HG02943 (cell line): Measurements from ENCODE around the gene CYB561D1.

Experiments
- ATAC-seq: cut with Tn5 transposase; IDR thresholded peaks from one replicate; pipeline ENCODE4 v1.9.1; 2021; ENCODE audit warnings: mild to moderate bottlenecking, low read depth, moderate library complexity; ENCODE audit not compliant: unreplicated experiment

CYB561D1 gene

GRCh38 chr1:109527846-109528695 is 34.2 kb downstream of the CYB561D1 start:
- no peak for ATAC-seq

DNA sequence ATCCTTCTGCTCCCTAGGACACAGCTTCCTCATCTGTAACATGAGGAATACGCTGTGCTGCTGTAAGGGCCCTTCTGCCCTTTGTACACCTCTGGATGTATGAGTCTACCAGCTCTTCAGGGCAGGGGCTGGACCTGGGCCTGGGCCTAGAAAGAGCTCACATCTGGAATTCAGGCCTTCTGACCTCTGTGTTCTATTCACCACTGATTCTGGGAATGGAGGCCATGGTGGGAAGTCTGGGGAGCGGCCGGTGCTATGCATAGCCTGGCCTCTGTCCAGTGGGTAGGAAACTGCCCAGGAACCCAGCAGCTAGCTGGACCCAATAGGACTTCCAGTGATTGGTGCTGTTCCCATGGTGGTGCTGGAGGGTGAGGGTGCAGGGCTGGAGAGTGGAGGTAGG is 34.8 kb downstream of the CYB561D1 start:
- no peak for ATAC-seq

DNA sequence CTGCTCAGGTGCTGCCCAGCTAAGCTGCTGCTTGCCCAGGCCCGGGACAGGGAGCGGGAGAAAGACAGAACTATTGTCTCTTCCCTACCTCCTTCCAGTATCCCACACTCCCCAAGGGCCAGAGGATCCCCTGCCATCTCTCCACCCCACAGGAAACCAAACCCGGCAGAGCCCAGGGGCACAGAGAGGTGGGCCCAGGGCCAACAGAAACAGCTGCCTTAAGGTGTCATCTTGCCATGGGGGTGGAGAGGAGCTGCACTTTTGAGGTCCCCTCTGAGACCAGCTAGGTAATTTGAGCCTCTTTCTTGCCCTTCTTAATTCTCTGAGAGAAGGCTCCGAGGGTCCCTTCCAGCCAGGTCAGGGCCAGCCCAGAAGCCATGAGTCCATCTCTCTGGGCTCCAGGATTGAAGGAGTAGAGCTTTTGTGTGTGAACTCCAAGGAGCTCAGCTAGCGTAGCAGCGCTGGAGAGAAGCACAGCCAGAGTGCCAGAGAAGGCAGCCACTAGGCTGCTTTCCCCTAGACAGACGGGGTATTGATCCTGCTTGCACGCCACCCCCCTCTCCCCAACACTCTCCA is 36.1 kb downstream of the CYB561D1 start:
- ATAC-seq, result no peak

DNA sequence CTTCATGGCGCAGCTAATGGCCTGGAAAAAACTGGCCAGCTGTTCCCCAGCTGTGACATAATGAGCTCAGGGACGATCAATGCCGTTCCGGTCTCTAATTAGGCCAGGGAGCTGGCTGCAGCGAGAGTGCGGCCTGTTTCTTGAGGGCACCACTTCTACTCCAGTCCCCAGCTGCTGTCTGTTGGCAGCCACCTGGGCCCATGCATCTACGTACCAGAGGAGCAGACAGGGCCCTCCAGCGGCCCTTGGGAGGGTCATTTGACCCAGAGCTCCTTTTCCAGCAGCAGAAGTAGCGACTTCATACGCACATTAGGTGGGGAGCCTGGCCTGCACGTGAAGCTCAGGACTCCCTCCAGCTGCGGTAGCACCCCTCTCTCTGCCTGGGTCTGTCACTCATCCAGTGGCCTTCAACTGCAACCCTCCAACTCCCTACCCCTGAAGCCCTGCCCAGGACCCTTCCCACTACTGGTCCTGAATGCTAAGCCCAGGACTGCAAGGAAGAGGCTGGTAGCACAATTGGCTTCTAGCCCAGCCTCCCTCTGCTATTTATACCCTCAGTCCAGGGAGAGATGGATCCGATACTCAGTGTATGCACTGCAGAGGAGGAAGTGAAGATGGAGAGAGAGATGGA is 36.7 kb downstream of the CYB561D1 start:
- ATAC-seq, result no peak

DNA sequence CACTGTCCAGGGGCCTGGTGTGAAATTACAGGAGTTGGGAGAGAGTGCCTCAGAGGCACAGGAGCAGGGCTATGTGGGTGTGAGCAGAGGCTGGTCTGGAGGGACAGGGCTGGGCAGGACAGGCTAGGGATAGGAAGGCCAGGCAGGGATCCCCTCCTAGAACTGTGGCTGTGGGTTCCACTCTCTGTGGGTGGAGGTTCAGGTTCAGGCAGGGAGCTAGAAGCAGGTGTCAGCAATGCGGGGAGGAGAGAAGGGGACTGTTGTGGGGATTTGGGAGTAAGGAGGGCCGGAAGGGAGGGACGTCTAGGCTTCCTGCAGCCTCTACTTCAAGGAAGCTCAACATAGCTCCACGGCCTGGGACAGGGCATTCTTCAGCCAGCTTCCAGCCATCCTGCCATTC is 37.5 kb downstream of the CYB561D1 start:
- no peak for ATAC-seq

GRCh38 chr1:109531826-109532364 is 38.0 kb downstream of the CYB561D1 start:
- ATAC-seq, result no peak

GRCh38 chr1:109532365-109533136 is 38.7 kb downstream of the CYB561D1 start:
- no peak for ATAC-seq

DNA sequence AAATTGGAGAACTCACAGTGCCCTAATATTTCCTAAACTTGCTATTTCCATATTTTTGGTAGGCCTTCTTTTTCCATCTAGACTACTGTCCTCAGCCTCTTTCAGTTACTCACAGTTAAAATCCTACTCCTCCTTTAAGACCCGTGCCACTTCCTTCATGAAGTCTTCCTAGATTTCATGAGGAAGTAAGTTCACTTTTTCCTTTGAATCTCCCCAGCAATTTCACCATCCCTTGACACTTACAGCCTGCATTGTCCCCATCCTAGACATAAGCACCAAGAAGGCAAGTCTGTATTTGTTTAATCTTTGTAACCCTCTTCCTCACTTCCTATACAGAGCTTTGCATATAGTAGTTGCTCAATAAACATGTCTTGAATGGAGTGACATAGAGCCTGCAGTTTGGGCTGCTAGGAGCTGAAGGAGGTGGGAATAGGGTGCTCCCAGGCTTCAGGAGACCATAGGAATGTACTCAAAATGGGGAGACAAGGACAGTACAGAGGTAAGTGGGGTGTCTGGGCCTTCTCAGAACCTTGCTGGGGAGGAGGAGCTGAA is 40.5 kb downstream of the CYB561D1 start:
- no peak for ATAC-seq

GRCh38 chr1:109535481-109535880 is 41.6 kb downstream of the CYB561D1 start:
- ATAC-seq, result no peak

DNA sequence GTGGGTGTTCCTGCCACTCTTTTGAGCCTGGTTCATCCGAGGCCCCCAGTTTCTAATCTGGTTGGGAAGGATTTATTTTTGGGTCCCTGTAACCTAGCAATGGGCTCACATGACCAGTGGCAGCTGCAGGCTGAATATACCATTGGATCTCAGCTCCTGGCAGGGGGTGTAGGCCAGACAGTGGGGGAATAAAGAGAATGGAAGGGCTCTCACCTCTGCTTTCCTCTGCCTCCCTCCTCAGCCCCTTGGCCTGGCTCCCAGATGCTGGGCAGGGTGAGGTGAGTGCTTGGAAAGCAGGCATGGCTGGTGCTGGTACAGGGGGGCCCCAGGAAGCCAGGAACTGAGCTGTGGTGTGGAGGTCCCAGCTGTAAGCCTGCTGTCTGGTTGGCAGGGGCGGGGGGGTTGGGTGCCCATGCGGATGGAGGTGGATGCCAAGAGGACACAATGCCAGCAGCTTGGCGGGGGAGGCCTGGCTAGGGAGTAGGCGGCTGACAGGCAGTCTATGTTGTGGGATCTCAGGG is 42.1 kb downstream of the CYB561D1 start:
- ATAC-seq, result no peak

GRCh38 chr1:109537450-109538178 is 43.7 kb downstream of the CYB561D1 start:
- no peak for ATAC-seq

DNA sequence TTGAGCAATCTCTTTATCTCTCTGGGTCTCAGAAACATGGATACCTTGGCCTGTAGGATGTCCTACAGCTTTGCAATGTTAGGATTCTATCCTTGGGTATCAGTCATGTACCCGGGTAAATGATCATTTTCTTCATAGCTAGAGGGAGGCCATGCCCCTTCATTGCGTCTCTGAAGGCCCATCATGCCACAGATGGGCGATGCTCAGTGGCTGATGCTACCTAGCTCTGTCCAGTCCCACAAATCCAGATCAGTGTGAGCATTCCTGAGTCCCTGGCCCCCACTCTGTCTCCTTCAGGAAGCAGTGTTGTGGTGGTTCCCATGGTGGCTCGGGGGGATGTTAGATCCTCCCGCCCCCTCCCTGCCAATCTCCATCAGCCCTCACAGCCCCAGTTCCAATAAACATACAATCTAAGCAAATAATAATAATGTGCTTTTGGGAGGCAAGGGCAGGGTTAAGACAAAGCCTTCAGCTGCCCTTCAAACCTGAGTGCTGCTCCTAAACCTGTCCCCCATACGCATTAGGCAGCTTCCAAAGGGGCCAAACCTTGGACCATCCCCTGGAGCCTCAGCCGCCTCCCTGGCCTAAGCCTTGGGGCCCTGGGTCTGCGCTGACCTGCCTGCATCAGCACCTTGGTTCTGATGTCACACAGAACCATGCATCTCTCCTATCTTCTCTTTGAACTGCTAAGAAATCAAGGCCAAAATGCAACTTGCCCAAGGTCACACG is 45.1 kb downstream of the CYB561D1 start:
- no peak for ATAC-seq

DNA sequence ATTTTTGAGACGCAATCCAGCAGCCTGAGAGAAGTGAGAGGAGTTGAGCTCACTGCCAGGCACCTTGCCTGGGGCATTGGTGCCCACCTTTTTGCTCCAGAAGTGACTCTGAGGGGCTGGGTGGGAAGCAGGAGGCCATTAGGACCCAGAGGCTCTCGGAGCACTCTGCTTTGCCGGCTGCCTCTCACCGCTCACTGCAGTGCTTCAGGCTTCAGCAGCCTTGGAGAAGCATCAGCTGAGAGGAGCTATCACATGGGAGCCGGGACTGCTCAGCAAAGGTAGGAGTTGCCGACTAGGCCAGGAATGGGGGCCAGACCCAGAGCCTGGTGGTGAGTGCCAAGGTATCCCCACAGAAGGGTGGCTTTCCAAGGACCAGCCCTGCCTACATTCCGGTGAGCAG is 45.8 kb downstream of the CYB561D1 start, which contains the start of gene GPR61:
GPR61 (plus strand) TSS at position 197 of the 400 bp plus-strand sequence. CDS start 3,151 bp downstream, outside the sequence.
- ATAC-seq, result no peak

DNA sequence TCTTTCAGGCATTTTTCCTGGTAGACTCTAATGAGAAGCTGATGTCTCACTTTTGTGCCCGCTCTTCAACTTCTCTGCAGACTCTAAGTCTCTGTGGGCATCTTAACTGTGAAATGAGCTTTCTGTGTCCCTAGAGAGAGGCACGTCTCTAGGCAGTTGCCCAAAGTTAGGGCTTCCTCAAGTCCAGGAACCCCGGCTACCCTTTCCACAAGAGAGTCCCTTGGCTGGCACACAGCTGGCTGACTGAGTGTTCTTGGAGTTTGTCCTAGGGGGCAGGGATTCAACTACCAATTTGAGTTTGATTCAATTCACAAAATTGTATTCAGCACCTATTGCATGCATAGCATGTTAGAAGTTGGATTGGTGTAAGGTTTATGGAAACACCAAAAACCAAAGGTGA is 47.2 kb downstream of the CYB561D1 start:
- ATAC-seq, result no peak

DNA sequence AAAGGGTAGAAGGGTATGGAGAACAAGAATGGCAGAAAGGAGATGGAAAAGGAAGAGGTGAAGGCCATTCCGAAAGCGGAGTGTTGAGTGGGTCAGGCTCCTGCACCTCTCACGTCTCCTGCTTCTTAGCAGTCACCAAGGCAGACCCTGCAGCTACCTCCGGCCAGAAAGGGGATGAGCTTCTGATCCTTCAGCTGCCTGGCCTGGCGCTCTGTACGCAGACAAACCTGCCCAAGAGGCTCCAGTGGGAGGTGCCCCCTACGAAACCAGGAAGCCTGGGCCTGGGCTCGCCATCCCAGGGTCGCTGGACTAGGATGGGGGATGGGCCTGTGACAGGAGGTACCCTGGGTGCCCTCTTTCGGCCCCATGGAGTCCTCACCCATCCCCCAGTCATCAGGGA is 48.8 kb downstream of the CYB561D1 start:
- ATAC-seq, result no peak

GRCh38 chr1:109543283-109543987 is 49.5 kb downstream of the CYB561D1 start:
- no peak for ATAC-seq

GRCh38 chr1:109543988-109544735 is 50.3 kb downstream of the CYB561D1 start:
- ATAC-seq, result no peak
